ENCODE results near the gene CCDC61. TPM values are rescaled to one million over a fixed set of nuclear protein-coding genes. Genes with fewer than 3 reads are reported as not detected.

Gene CCDC61
- total and polyA plus RNA-seq, 2 donors from 2014 or later, result 17.8 to 22.2 TPM

DNA sequence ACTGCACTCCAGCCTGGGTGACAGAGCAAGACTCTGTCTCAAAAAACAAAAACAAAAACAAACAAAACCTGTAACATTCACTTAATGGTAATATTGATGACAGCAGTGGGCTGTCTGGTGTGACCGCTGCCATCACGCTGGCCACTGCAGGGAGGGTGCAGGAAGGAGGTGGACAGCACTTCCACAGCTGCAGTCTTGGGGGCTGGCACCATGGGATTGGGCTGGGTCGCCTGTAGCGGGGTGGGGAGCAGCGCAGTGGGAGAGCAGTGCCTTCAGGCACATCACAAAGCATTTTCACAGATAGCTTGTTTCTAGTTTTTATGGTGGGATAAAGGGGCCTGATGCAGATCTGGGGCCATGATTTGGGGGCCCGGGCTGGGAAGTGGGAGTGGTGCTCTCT, 40.3 kb downstream of the CCDC61 start:
- FAIRE-seq, result no peak
- Histone ChIP-seq H3K27me3 (ENCODE audit: control insufficient read depth, insufficient read depth, low read length) (no peaks in the 10 kb centered on the region), H3K9me3 (ENCODE audit: control insufficient read depth in 2 of 3, insufficient read depth in 1 of 3, low read length in 3 of 3) (no peaks in the 10 kb centered on the region), H3K36me3 (ENCODE audit: control insufficient read depth in 2 of 3, insufficient read depth in 3 of 3, low read length in 3 of 3) (no peaks in the 10 kb centered on the region), H3K9ac (ENCODE audit: low read length in 3 of 3) (no peak overlapping the region), H3K4me3 (ENCODE audit: low read length in 3 of 3) (no peak overlapping the region), H3K4me1 (ENCODE audit: control insufficient read depth in 2 of 3, insufficient read depth in 2 of 3, low read depth in 1 of 3, low read length in 3 of 3) (peaks cover 0 to 2% (median 0%) of the 10 kb centered on the region in 3 donors), H3K27ac (ENCODE audit: low read depth in 2 of 2, low read length in 2 of 2) (no peak overlapping the region)
- DNase-seq, result no peak
- TF ChIP-seq, protein P1, sequence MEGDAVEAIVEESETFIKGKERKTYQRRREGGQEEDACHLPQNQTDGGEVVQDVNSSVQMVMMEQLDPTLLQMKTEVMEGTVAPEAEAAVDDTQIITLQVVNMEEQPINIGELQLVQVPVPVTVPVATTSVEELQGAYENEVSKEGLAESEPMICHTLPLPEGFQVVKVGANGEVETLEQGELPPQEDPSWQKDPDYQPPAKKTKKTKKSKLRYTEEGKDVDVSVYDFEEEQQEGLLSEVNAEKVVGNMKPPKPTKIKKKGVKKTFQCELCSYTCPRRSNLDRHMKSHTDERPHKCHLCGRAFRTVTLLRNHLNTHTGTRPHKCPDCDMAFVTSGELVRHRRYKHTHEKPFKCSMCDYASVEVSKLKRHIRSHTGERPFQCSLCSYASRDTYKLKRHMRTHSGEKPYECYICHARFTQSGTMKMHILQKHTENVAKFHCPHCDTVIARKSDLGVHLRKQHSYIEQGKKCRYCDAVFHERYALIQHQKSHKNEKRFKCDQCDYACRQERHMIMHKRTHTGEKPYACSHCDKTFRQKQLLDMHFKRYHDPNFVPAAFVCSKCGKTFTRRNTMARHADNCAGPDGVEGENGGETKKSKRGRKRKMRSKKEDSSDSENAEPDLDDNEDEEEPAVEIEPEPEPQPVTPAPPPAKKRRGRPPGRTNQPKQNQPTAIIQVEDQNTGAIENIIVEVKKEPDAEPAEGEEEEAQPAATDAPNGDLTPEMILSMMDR (IDR thresholded peaks at IDR 0.05; ENCODE audit: borderline replicate concordance, extremely low read depth, insufficient read depth), result no peak
- intact Hi-C loops (cut with DNase I), result no loop called here

DNA sequence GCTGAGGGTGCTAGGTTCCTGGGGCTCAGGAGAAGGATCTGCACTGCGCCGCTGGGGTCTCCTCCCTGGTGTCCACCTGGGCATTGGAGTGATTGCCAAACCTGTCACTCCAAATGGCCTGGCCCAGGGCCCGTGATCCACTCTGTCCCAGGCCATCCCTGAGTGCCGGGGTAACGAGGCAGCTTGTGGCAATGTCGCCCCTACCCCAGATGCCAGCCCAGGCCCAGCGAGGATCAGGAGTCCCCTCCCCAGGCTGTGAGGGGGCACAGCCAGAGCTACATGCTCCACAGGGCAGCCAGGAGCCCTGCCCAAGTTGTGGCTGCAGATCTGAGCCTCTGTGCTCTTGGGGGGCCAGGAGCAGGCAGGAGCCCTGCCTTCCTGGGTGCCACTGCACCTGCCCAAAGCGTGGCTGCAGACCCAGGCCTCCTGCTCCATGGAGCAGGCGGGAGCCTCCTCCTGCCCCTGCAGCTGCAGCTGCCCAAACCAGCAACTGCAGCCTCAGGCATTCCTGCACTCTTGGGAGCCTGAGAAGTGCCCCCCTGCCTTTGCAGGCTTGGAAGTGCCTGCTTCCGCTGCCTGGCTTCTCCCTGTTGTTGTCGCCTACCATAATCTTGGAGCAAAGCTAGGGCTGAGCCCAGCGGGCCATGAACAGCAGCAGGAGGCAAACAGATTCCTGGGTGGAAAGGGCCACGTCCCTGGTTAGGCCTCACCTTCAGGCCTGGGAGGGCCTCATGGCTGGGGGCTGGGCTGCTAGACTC, 40.9 kb downstream of the CCDC61 start:
- TF ChIP-seq, protein P1 (IDR thresholded peaks at IDR 0.05; ENCODE audit: borderline replicate concordance, extremely low read depth, insufficient read depth), result no peak
- H3K36me3 ChIP-seq (ENCODE audit: control insufficient read depth in 2 of 3, insufficient read depth in 3 of 3, low read length in 3 of 3), result no peaks in the 10 kb centered on the region
- peaks cover 0 to 2% (median 0%) of the 10 kb centered on the region in 3 donors for H3K4me1 ChIP-seq (ENCODE audit: control insufficient read depth in 2 of 3, insufficient read depth in 2 of 3, low read depth in 1 of 3, low read length in 3 of 3)
- FAIRE-seq, result no peak
- no peak for DNase-seq
- no peak overlapping the region for H3K27ac ChIP-seq (ENCODE audit: low read depth in 2 of 2, low read length in 2 of 2)
- no peaks in the 10 kb centered on the region for H3K9me3 ChIP-seq (ENCODE audit: control insufficient read depth in 2 of 3, insufficient read depth in 1 of 3, low read length in 3 of 3)
- no peaks in the 10 kb centered on the region for H3K27me3 ChIP-seq (ENCODE audit: control insufficient read depth, insufficient read depth, low read length)
- no peak overlapping the region for H3K9ac ChIP-seq (ENCODE audit: low read length in 3 of 3)
- intact Hi-C loops (cut with DNase I), result no loop called here
- H3K4me3 ChIP-seq (ENCODE audit: low read length in 3 of 3), result no peak overlapping the region

GRCh38 chr19:46036744-46037128, 41.5 kb downstream of the CCDC61 start:
- intact Hi-C loops (cut with DNase I), result no loop called here
- TF ChIP-seq, protein P1 (IDR thresholded peaks at IDR 0.05; ENCODE audit: borderline replicate concordance, extremely low read depth, insufficient read depth), result no peak
- FAIRE-seq, result no peak

More at GRCh38 chr19:46036744-46037128, 41.5 kb downstream of the CCDC61 start:
- no peak for DNase-seq
- Histone ChIP-seq H3K9ac (ENCODE audit: low read length in 3 of 3) (no peak overlapping the region), H3K27me3 (ENCODE audit: control insufficient read depth, insufficient read depth, low read length) (no peaks in the 10 kb centered on the region), H3K36me3 (ENCODE audit: control insufficient read depth in 2 of 3, insufficient read depth in 3 of 3, low read length in 3 of 3) (no peaks in the 10 kb centered on the region), H3K9me3 (ENCODE audit: control insufficient read depth in 2 of 3, insufficient read depth in 1 of 3, low read length in 3 of 3) (no peaks in the 10 kb centered on the region), H3K27ac (ENCODE audit: low read depth in 2 of 2, low read length in 2 of 2) (no peak overlapping the region), H3K4me1 (ENCODE audit: control insufficient read depth in 2 of 3, insufficient read depth in 2 of 3, low read depth in 1 of 3, low read length in 3 of 3) (no peaks in the 10 kb centered on the region), H3K4me3 (ENCODE audit: low read length in 3 of 3) (no peak overlapping the region)
